H1 (cell line): Measurements from ENCODE around the gene TIMM9.

ENCODE experiments used
- BRCA1 ChIP-seq: IDR thresholded peaks from 2 replicates; pipeline ENCODE4 v1.6.1; 2012; ENCODE audit warnings: low read depth, low read length, improper control_type of control experiment
- CHD1 ChIP-seq: IDR thresholded peaks from 2 replicates; pipeline ENCODE4 v1.6.1; 2012; ENCODE audit warnings: low read depth, low read length, improper control_type of control experiment
- CREB1 ChIP-seq: IDR thresholded peaks from 2 replicates; pipeline ENCODE4 v1.6.1; 2012; ENCODE audit warnings: inconsistent platforms
- EP300 ChIP-seq, 2 experiments: IDR thresholded peaks; 1 replicate in 1 of 2; 2 replicates in 1 of 2; pipeline ENCODE4 v1.6.1; 2011 to 2012; ENCODE audit warnings: low read depth in 2 of 2, low read length in 2 of 2, mild to moderate bottlenecking in 2 of 2, borderline replicate concordance in 1 of 2, inconsistent platforms in 1 of 2, moderate library complexity in 1 of 2
- EZH2 ChIP-seq: fragments of 200-600 bp; sonication (generic); IDR thresholded peaks from 2 replicates; pipeline ENCODE4 v1.7.1; 2012; ENCODE audit warnings: low read depth, mild to moderate bottlenecking, moderate library complexity, low read length, inconsistent platforms; ENCODE audit not compliant: severe bottlenecking
- HDAC2 ChIP-seq, 2 experiments: fragments of 300-600 bp in 1 of 2; sonication (generic) in 1 of 2; IDR thresholded peaks; 2 replicates each; pipeline ENCODE4 v1.6.1; 2011 to 2012; ENCODE audit warnings: low read depth in 2 of 2, low read length in 2 of 2, mild to moderate bottlenecking in 2 of 2, moderate library complexity in 2 of 2, borderline replicate concordance in 1 of 2, inconsistent platforms in 1 of 2
- MAFK ChIP-seq: IDR thresholded peaks from 2 replicates; pipeline ENCODE4 v1.6.1; 2012; ENCODE audit warnings: low read depth, mild to moderate bottlenecking, improper control_type of control experiment, low read length
- NRF1 ChIP-seq: IDR thresholded peaks from 2 replicates; pipeline ENCODE4 v1.6.1; 2011; ENCODE audit warnings: mild to moderate bottlenecking, low read depth, low read length, improper control_type of control experiment
- POLR2AphosphoS5 ChIP-seq: IDR thresholded peaks from 2 replicates; pipeline ENCODE4 v1.6.1; 2011; ENCODE audit warnings: low read depth, low read length
- SUZ12 ChIP-seq: fragments of 200-600 bp; sonication (generic); IDR thresholded peaks from 2 replicates; pipeline ENCODE4 v1.6.1; 2012; ENCODE audit warnings: mild to moderate bottlenecking, inconsistent platforms, low read length, moderate library complexity, mixed read lengths
- USF2 ChIP-seq: IDR thresholded peaks from 2 replicates; pipeline ENCODE4 v1.6.1; 2011; ENCODE audit warnings: low read length, improper control_type of control experiment
- YY1 ChIP-seq: IDR thresholded peaks from 2 replicates; pipeline ENCODE4 v1.6.1; 2011; ENCODE audit warnings: low read depth, mild to moderate bottlenecking, low read length
- TF ChIP-seq, protein P1 (sequence below), 3 experiments: IDR thresholded peaks; 1 replicate in 2 of 3; 2 replicates in 1 of 3; pipeline versions ENCODE4 v1.5.1 to v1.6.1; 2011; ENCODE audit warnings: low read length in 3 of 3, mild to moderate bottlenecking in 3 of 3, inconsistent platforms in 2 of 3, low read depth in 1 of 3, moderate library complexity in 1 of 3; ENCODE audit not compliant: insufficient read depth in 1 of 3; ENCODE audit errors: control extremely low read depth in 1 of 3
- TF ChIP-seq, protein P2 (sequence below): IDR thresholded peaks from 2 replicates; pipeline ENCODE4 v1.6.1; 2011; ENCODE audit warnings: low read depth, mild to moderate bottlenecking, low read length; ENCODE audit not compliant: insufficient read depth

DNA sequence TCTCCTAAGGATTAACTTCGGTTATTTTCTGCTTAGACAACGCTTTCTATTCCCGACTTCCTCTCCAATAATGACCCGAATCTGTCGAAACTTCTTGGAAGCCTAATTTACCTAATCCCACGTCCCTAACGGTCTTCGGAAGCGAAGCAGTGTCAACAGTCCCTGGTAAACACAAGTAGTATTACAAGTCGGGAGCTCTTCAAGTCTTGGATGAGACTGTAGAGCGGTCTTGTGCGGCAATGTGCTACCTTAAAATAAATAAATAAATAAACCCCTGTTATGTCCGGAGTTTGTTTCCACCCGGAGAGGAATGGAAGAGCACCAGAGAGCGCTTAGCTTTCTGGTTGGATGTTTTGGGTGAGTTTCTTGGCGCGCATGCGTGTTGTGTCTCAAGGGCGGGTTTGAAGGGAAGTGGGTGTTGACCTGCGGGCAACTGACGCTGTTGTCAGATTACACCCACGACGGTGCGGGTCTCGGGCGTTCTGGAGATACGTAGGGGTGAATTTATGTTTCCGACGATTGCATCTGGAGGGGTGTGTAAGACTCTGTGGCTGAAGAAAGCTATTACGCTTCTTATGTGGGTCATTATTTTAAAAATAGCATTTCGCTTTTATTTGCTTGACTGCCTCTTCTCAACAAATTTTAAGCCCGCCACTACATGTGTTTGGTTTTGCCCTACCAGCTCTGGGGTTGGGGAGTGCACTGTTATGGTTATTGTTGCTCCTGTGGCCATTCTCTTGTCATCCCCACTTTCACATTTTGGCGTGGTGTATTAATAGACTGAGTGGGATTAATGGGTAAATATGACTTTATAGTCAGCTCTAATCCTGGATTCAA is at the start of gene TIMM9, which contains the start of gene KIAA0586:
- no peak; the same call in 1 of the 2 replicates for TF ChIP-seq CHD1
- TF ChIP-seq HDAC2 (IDR thresholded peaks at IDR 0.05; ENCODE audit: borderline replicate concordance in 1 of 2, low read depth in 2 of 2, low read length in 2 of 2) = peak in 1 of 2 experiments; percentile 99; a peak in 3 of 4 replicates
- no peak for TF ChIP-seq MAFK
- TF ChIP-seq, protein P1, sequence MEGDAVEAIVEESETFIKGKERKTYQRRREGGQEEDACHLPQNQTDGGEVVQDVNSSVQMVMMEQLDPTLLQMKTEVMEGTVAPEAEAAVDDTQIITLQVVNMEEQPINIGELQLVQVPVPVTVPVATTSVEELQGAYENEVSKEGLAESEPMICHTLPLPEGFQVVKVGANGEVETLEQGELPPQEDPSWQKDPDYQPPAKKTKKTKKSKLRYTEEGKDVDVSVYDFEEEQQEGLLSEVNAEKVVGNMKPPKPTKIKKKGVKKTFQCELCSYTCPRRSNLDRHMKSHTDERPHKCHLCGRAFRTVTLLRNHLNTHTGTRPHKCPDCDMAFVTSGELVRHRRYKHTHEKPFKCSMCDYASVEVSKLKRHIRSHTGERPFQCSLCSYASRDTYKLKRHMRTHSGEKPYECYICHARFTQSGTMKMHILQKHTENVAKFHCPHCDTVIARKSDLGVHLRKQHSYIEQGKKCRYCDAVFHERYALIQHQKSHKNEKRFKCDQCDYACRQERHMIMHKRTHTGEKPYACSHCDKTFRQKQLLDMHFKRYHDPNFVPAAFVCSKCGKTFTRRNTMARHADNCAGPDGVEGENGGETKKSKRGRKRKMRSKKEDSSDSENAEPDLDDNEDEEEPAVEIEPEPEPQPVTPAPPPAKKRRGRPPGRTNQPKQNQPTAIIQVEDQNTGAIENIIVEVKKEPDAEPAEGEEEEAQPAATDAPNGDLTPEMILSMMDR (IDR thresholded peaks at IDR 0.05; ENCODE audit: control extremely low read depth in 1 of 3, insufficient read depth in 1 of 3, low read depth in 1 of 3, low read length in 3 of 3) = no peak
- TF ChIP-seq, protein P2, sequence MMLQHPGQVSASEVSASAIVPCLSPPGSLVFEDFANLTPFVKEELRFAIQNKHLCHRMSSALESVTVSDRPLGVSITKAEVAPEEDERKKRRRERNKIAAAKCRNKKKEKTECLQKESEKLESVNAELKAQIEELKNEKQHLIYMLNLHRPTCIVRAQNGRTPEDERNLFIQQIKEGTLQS = no peak
- TF ChIP-seq EP300 (IDR thresholded peaks at IDR 0.05; ENCODE audit: borderline replicate concordance in 1 of 2, low read depth in 2 of 2, low read length in 2 of 2) = peak in 1 of 2 experiments; percentile 87; a peak in 1 of 3 replicates
- TF ChIP-seq POLR2AphosphoS5 = peak; percentile 61; the same call in 1 of the 2 replicates
- 0 out of 2 replicates have a peak, but pooled peaks have one; percentile 28 for TF ChIP-seq CREB1
- TF ChIP-seq USF2 = no peak
- no peak for TF ChIP-seq SUZ12
- TF ChIP-seq YY1 = 0 out of 2 replicates have a peak, but pooled peaks have one; percentile 39
- peak; percentile 80 for TF ChIP-seq NRF1
- no peak for TF ChIP-seq BRCA1
- no peak for TF ChIP-seq EZH2
